A673 (cell line): Measurements from ENCODE around the gene MYLK. TPM values are rescaled to one million over a fixed set of nuclear protein-coding genes. Genes with fewer than 3 reads are reported as not detected.

ENCODE experiments used
- BruUV-seq: library from RNA; stranded (reverse); fragments of 400-500 nt; replicated peaks from 2 replicates; lab custom pipeline; 2021; lab: Mats Ljungman, UMichigan
- CTCF ChIA-PET: fragments of 300-600 bp; sonication (Branson Sonifier 250); formaldehyde crosslinking; loops from one replicate; lab custom pipeline; 2022; ENCODE audit warnings: antibody characterized with exemption; lab: Charles Lee
- POLR2A ChIA-PET: fragments of 300-600 bp; sonication (Branson Sonifier 250); formaldehyde crosslinking; loops from one replicate; lab custom pipeline; 2022; ENCODE audit warnings: antibody characterized with exemption; ENCODE audit not compliant: low non-redundant PET; lab: Charles Lee
- DNase-seq: peaks from one replicate; pipeline ENCODE4 v3.0.0-alpha.2; 2015; ENCODE audit warnings: low spot score
- H3K27ac ChIP-seq: fragments of 200-600 bp; sonication (generic); 2 replicates; pipeline ENCODE4 v1.5.1; 2016; ENCODE audit warnings: mixed run types, low read depth, mild to moderate bottlenecking, mixed read lengths, antibody characterized with exemption, low read length; ENCODE audit not compliant: poor library complexity, severe bottlenecking
- H3K27me3 ChIP-seq: fragments of 200-600 bp; sonication (generic); replicated peaks from 2 replicates; pipeline ENCODE4 v1.6.1; 2017; ENCODE audit warnings: mixed run types, low read depth, mild to moderate bottlenecking, mixed read lengths, antibody characterized with exemption, low read length; ENCODE audit not compliant: insufficient read depth, poor library complexity
- H3K36me3 ChIP-seq: fragments of 200-600 bp; sonication (generic); 2 replicates; pipeline ENCODE4 v1.6.1; 2016; ENCODE audit warnings: mixed run types, mild to moderate bottlenecking, mixed read lengths, antibody characterized with exemption, low read length; ENCODE audit not compliant: insufficient read depth, poor library complexity, severe bottlenecking
- H3K4me1 ChIP-seq: fragments of 200-600 bp; sonication (generic); 2 replicates; pipeline ENCODE4 v1.6.1; 2017; ENCODE audit warnings: mixed run types, mild to moderate bottlenecking, mixed read lengths, antibody characterized with exemption, low read length; ENCODE audit not compliant: insufficient read depth, poor library complexity, severe bottlenecking
- H3K4me3 ChIP-seq: fragments of 200-600 bp; sonication (generic); 2 replicates; pipeline ENCODE4 v1.5.1; 2016; ENCODE audit warnings: low read depth, mixed run types, mild to moderate bottlenecking, mixed read lengths, low read length; ENCODE audit not compliant: poor library complexity, severe bottlenecking
- H3K9me3 ChIP-seq: fragments of 200-600 bp; sonication (generic); 2 replicates; pipeline ENCODE4 v1.6.1; 2016; ENCODE audit warnings: mixed run types, low read depth, mild to moderate bottlenecking, mixed read lengths, antibody characterized with exemption, low read length; ENCODE audit not compliant: poor library complexity, severe bottlenecking
- EZH2 ChIP-seq: fragments of 200-600 bp; sonication (generic); IDR thresholded peaks from 2 replicates; pipeline ENCODE4 v1.6.1; 2017; ENCODE audit warnings: borderline replicate concordance, low read depth, mild to moderate bottlenecking, mixed read lengths, antibody characterized with exemption, low read length; ENCODE audit not compliant: poor library complexity, severe bottlenecking
- intact Hi-C: fragments of 100-400 bp; cut with micrococcal nuclease; formaldehyde crosslinking; loops from one replicate; pipeline ENCODE4 v1.10.0; 2022; ENCODE audit not compliant: unreplicated experiment
- total RNA-seq: library from RNA; stranded (reverse); gene quantifications from 2 replicates; pipeline ENCODE4 v1.2.3, GENCODE V29; 2021
- TF ChIP-seq, protein P1 (sequence below): fragments of 300-800, 200-600 bp; sonication (generic); conservative IDR thresholded peaks from 2 replicates; pipeline ENCODE4 v1.5.1; 2017; ENCODE audit warnings: low read depth, mild to moderate bottlenecking, antibody characterized with exemption, low read length, moderate library complexity, mixed read lengths

Gene MYLK
- total RNA-seq, 1 experiment from 2014 or later, result 3.9 TPM

DNA sequence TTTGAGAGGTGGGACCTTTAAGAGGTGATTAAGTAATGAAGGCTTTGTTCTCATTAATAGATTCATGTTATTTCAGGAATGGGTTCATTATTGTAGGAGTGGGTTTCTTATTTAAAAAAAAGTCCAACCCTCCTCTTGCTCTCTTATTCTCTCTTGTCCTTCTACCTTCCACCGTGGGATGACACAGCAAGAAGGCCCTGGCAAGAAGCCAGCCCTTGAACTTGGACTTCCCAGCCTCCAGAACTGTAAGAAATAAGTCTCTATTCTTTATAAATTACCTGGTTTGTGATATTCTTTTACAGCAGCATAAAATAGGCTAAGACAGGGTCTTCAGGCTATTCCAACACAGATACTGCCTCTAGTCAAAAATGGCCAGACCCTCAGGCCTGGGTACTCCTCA lies 62.2 kb downstream of the MYLK start:
- Histone ChIP-seq H3K9me3 (peaks cover 7% of the 10 kb centered on the region), H3K27me3 (no peaks in the 10 kb centered on the region), H3K4me1 (peaks cover under 1% of the 10 kb centered on the region), H3K4me3 (no peak overlapping the region), H3K27ac (no peak overlapping the region), H3K36me3 (no peaks in the 10 kb centered on the region)
- DNase-seq, result no peak
- TF ChIP-seq EZH2, result no peak
- TF ChIP-seq, protein P1, sequence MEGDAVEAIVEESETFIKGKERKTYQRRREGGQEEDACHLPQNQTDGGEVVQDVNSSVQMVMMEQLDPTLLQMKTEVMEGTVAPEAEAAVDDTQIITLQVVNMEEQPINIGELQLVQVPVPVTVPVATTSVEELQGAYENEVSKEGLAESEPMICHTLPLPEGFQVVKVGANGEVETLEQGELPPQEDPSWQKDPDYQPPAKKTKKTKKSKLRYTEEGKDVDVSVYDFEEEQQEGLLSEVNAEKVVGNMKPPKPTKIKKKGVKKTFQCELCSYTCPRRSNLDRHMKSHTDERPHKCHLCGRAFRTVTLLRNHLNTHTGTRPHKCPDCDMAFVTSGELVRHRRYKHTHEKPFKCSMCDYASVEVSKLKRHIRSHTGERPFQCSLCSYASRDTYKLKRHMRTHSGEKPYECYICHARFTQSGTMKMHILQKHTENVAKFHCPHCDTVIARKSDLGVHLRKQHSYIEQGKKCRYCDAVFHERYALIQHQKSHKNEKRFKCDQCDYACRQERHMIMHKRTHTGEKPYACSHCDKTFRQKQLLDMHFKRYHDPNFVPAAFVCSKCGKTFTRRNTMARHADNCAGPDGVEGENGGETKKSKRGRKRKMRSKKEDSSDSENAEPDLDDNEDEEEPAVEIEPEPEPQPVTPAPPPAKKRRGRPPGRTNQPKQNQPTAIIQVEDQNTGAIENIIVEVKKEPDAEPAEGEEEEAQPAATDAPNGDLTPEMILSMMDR, result no peak
- CTCF ChIA-PET, result no interaction called here
- intact Hi-C loops, result no loop called here
- BruUV-seq, result no TSS peak
- POLR2A ChIA-PET, result no interaction called here

DNA sequence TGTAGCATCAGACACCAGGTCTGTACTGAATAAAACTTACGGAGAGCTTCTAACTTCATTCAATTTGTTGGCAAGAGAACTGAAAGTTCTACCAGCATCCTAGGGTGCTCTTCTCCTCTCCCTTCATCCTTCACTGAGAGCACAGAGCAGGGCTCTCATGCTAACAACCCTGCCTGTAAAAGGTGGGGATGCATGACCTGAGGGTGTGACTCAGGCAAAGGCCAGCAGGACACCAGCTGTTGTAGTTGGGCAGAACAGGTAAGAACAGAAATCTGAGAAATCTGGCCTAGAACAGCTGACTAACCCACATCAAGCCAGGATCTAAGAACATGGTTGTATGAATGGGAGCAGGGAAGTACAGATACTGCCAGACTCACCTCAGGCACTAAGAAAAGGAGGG lies 64.2 kb downstream of the MYLK start:
- no peak for DNase-seq
- no peaks in the 10 kb centered on the region for H3K27me3 ChIP-seq
- intact Hi-C loops, result no loop called here
- no peak overlapping the region for H3K27ac ChIP-seq
- no peaks in the 10 kb centered on the region for H3K9me3 ChIP-seq
- TF ChIP-seq, protein P1, result no peak
- no peak for TF ChIP-seq EZH2
- no peak overlapping the region for H3K4me3 ChIP-seq
- ChIA-PET CTCF (no interaction called here), POLR2A (no interaction called here)
- peaks cover 6% of the 10 kb centered on the region for H3K4me1 ChIP-seq
- no TSS peak for BruUV-seq
- H3K36me3 ChIP-seq, result no peaks in the 10 kb centered on the region

- H3K4me3 ChIP-seq, result no peak overlapping the region
- no TSS peak for BruUV-seq
- H3K27ac ChIP-seq, result no peak overlapping the region
- peaks cover 6% of the 10 kb centered on the region for H3K4me1 ChIP-seq
- no peak for DNase-seq
- no peaks in the 10 kb centered on the region for H3K27me3 ChIP-seq
- no peaks in the 10 kb centered on the region for H3K36me3 ChIP-seq
- TF ChIP-seq EZH2, result no peak
- TF ChIP-seq, protein P1, result no peak
- intact Hi-C loops, result no loop called here
- ChIA-PET POLR2A (no interaction called here), CTCF (interaction anchor here (0.7 kb wide), 1 partner anchor 115 kb away, joined by 3 read pairs; no protein-coding TSS in a partner anchor)
- no peaks in the 10 kb centered on the region for H3K9me3 ChIP-seq
These were observed 65.2 kb downstream of the MYLK start for GRCh38 chr3:123818921-123819429.
